Stimulated activated CD4-positive, alpha-beta T cell treated with anti-CD3 and anti-CD28 coated beads, Interleukin-15, amount 100 ng/mL, for 48 hours (primary cell): ENCODE results near the gene SEMA6B.

Experiments
- DNase-seq, 2 donors: peaks; one replicate each; pipeline ENCODE4 v3.0.0-alpha.2; 2020; ENCODE audit warnings: low read depth in 2 of 2

The SEMA6B gene

DNA sequence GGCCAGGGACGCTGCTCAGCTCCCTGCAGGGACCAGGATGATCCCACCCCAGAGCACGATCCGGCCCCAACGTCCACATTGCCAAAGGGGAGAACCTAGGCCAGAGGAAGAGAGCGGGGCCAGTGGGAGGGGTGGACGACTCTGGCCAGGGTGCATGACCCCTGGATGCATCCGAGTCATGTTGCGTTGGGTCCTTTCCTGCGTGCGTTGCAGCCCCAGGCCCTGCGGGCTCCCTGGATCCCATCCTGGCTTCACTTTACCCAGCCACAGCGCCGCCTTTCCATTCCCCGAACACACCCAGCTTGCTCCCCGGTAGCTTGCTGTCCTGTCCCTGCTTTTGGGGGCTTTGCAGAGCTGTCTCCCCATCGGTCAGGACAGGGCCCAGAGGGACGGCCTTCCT, 51.7 kb downstream of the SEMA6B start:
- DNase-seq = no peak

DNA sequence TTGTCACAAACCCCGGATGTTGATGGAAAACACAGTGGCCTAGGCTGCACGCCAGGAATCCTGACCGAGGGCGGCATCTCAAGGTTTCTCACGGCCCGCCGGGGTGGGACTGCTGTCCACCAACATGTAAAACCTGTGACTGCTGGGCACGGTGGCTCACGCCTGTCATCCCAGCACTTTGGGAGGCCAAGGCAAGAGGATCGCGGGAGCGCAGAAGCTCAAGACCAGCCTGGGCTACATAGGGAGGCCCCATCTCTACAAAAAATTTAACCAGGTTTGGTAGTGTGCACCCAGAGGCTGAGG, 52.4 kb downstream of the SEMA6B start:
- no peak for DNase-seq

DNA sequence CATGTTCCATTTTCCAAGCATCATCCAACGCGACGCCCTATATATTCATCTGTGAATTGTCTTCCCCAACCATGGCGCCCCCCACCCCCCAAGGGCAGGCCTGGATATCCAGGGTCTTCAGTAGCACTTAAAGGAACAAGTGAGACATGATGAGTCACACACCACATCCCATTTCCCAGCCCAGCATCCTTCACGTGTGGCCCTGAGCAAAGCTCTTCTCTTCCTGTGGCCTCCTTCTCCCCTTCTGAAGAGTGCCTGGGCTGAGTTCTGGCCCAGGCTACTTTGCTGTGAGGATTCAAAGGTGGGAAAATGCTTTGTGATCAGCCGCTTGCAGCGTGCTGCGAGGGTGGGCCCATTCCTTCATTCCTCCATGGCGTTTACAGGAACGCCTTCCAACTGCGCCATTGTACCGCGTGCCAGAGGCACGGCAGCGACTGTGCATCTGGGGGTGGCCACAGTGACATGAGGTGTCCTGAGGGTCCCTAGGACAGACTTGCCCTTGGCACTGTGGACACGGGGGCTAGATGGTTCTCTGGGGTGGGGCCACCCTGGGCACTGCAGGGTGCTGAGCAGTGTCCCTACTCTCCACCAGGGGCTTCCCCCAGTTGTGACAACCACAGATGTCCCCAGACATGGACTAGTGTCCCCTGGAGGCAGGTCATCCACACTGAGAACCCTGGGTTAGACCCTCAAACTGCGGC, 52.9 kb downstream of the SEMA6B start:
- no peak for DNase-seq

DNA sequence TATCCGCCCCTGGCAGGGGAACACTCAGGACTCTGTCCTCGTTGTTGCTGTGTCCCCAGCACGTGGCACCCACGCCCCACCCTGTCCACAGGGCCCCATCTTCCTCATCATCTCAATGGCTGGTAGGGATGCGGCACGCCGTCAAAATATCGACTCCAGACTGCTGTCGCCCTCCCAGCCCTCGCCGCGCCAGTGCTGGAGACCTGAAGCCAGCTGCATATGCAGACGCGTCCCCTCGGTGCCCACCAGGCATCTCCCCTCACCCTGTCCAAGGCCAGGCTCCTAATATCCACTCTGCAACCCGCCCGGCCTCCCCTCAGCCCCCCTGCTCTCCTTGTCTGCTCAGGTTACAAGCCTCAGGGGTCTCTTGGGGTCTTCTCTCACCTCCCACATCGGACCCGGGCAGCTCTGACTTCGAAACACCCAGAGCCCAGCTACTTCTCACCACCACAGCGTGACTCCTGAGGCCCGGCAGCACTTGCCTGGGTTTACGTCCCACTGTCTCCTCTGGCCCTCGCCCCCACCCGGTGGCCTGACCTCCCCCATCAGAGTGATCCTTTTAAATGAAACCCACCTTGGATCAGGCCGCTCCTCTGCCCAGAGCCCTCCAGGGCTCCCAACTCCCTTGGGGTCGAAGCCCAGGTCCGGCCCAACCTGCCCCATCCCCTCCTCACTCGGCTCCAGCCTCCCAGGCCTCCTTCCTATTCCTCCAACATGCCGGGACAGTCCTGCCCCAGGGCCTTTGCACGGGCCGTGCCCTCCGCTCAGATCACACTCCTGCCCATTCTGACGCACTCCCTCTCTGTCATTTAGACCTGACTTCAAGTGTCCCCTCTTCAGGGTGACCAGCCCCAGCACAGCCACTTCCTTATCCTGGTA, 53.7 kb downstream of the SEMA6B start:
- DNase-seq = no peak

DNA sequence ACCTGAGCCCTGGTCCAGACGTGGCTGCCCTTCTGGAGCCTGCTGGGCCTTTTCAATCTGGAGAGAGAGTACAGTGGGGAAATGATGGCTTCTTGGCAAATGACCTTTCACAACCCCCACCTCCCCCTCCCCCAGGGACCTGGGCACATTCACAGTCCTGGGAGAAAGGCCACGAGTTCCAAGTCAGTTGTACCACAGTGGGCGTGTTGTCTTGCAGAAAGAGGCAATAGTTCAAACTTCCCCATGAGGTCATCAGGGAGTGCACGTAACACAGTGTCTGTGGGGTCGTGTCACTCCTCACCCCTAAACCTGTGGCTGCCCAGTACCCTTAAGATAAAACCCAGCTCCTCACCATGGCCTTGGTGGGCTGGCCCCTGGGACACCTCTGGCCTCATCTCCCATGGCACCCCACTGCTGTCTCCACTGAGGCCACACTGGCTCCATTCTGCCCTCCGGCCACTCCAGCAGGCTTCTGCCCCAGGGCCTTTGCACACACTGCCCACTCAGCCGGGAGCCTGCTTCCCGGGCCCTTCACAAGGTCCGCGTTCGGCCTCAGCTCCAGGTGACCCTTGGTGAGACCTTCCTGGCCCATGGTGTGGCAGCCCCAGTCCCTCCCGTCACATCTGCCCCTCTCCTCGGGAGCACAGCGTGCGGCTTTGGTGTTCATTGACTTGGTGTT, 54.5 kb downstream of the SEMA6B start:
- no peak for DNase-seq

DNA sequence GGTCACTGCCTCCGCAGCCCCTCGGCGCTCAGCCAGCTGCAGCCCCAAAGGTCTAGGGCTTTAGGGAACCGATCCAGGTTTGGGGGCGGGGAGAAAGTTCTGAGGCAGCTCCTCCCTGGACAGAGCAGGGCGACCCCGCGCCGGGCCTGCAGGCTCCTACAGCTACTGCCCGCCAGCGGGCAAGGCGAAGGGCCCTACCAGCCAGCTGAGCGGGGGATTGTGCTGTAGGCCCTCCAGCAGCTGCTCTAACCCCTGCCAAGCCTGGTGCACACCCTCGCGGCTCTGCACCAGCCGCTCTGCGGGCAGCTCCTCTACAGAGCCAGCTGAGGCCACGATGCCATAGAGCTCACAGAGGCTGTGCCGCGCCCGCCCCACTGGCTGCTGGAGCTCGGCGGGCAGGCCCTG, 55.2 kb downstream of the SEMA6B start:
- DNase-seq = no peak

DNA sequence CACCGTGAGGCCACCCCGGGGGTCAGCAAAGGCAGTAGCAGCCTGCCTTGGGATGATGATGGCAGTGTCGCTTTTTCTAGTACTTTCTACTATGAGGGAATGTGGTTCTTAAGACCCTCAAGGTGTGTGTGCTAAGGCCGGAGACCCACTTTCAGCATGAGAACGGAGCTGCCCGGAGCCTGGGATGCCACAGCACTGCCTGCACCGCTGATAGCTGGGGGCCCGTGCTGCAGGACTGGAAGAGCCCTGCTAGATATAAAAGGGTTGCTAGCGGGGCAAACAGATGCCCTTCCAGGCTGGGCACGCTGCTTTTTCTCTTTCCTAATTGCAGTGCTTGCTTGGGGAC, 55.7 kb downstream of the SEMA6B start:
- DNase-seq = no peak

DNA sequence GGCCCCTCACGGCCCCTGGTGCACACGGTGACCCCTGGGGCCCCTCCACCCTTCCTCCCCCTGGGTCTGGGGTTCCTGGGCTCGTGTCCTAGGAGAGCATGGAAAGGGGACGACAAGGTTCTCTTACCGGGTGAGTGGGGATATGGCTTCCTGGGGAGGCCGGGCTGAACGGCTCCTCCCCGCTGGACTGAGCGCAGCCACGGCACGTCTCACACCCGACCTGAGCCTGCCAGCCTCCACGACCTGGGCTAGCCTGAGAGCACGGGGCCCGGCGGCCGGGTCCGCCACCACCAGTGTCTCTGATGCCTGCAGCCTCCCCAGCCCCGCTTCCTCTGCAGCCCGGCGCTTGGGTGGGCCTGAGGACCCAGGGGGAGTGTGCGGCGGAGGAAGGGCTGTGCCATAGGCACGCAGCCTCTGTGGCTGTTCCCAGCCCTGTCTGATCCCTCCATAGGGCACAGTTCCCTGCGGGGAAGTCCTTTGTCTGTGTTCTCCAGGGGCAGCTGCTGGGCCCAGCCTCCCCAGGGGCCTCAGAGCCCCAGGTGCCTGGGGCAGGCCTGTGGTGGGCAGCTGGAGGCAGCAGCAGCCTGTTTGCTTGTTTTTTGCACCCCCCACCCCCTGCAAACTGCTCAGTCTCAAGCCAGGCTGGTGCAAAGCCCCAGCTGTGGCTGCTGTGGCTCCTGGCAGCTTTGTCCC, 56.2 kb downstream of the SEMA6B start:
- no peak for DNase-seq

DNA sequence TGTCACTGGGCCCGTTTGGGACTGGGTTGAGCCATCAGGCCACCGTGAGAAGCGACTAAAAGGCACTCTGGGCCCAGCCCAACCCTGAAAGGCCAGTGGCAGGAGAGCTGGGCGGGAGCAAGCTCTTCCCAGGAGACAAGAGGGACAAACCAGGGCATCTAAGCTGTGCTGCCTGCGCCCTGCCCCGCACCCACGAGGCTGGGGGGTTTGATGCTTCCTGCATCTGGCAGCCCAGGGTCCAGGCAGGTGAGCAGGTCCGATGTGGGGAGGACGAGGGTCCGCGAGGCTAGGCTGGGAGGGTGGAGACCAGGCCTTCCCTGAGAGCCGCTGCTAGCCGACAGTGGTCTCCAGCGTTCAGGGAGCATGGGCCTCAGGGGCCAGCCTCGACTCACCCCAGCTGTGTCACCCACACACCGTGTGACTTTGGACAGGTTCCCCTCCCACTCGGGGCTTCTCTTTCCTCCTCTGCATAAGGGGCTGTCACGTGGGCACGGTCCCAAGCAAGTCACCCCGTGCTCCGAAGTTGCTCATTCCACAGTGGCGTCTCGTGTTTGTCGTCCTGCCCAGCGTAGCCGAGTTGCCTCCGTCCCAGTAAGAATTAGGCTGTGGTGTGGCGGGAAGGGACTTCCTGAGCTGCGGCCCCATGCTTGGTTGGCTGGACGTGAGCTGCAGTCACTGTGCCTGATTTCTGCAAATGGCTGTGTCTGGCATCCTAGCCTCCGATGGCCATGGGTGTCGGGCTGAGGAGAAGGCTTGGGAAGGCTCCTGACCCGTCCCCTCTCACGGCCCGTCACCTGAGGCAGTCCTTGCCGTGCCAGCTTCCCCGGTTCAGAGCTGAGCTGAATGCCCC, 57.0 kb downstream of the SEMA6B start:
- no peak for DNase-seq

DNA sequence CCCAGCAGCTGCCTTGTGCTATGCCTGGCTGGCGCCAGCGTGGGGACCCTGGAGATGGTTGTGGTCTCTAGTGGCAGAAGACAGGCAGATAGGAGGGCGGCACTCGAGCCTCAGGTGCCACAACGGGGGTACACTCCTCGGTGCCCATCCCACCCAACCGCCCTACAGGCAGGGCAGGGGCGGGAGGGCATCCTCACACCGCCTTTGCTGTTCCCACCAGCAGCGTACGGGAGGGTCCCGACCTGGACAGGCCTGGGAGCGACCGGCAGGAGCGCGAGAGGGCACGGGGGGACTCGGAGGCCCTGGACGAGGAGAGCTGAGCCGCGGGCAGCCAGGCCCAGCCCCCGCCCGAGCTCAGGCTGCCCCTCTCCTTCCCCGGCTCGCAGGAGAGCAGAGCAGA, 57.8 kb downstream of the SEMA6B start:
- no peak for DNase-seq

DNA sequence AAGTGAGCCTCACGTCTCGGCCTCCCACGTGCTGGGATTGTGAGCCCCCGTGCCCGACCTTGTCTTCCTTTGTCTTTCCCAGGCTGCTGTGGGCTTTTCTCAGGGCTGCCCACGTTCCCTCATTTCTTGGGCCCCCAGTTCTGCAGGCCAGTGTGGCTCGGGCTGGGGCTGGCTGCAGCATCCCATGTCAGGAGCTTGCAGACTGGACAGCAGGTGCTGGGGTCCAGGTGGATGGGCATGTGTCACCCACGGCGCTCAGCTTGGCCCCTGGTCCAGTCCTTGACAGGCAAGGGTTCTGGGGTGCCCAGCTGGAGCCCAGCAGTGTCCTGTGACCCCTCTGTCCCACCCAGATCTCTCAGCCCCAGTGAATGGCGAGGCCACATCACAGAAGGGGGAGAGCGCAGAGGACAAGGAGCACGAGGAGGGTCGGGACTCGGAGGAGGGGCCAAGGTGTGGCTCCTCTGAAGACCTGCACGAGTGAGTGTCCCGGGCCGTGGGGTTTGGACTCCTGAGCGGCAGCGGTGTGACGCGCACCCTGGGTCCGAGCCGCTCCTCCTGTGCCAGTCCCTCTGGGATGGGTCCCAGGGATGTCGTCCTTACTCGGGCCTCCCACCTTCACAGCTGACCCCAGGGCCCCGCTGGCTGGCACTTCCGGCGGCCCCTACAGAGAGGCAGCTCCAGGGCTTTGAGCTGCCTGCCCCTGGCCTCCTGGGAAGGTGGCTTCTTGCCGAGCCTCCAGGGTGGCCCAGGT, 58.5 kb downstream of the SEMA6B start:
- no peak for DNase-seq

DNA sequence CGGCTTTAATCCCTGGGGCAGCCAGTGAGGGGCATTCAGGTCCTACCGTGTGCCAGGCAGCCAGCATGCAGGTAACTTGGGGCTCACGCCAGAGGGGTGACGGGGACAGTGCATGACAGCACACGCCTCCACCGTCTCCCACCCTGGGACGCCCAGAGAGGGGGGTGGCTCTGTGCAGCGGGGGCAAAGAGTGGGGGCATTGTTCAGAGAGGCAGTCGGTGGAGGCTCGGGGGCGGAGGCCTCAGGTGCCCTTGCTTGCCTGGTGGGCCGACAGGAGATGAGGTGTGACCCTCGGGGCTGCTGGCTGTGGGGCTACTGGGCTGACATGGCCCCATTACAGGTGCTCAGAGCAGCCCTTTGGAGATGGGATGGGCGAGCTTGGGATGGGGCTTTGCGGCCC, 59.6 kb downstream of the SEMA6B start:
- DNase-seq = no peak

DNA sequence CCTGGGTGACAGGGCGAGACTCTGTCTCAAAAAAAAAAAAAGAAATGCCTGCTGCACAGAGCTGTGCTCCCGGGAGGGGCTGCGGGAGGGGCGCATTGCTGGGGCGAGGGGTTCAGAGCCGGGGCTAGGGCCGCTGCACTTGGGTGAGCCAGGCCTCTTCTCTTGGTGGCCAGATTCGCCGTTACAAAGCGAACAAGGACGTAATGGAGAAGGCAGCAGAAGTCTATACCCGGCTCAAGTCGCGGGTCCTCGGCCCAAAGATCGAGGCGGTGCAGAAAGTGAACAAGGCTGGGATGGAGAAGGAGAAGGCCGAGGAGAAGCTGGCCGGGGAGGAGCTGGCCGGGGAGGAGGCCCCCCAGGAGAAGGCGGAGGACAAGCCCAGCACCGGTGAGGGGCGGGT, 60.2 kb downstream of the SEMA6B start:
- no peak for DNase-seq

DNA sequence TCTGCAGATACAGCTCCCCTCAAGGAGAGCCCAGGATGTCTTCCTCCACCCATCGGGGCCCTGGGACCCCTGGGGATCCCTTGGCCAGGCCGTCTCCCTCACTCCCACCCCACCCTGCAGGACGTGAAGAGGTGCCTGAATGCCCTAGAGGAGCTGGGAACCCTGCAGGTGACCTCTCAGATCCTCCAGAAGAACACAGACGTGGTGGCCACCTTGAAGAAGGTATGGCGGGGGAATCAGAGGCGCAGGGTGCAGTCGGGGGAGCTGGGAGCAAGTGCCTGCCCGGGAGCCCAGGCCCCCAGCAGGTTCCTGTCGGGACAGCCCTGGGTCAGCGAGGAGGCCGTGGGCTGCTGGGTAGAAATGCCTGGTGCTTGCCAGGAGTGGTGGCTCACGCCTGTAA, 60.8 kb downstream of the SEMA6B start:
- no peak for DNase-seq

DNA sequence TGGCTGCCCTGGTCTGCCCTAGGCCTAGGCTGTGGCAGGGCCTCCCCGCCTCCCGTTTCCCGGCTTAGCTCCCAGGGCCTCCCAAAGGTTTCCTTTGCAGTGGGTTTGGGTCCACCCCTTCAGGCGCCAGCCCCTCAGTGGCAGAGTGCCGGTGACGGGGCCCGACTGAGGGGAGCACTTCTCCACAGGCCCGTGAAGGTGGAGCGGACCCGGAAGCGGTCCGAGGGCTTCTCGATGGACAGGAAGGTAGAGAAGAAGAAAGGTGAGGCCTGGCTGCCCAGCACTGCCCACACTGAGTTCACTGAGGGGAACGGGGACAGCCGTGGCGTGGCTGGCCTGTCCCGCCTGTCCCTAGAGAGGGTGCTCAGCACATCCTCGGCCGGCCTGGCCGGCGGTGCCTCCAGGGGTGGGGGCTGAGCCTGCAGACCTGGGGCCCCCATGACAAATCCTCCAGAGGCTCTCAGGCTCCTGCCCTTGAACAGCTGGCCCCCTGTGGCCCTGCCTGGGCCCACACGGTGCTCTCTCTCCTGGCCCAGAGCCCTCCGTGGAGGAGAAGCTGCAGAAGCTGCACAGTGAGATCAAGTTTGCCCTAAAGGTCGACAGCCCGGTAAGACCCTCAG, 61.6 kb downstream of the SEMA6B start:
- no peak for DNase-seq

DNA sequence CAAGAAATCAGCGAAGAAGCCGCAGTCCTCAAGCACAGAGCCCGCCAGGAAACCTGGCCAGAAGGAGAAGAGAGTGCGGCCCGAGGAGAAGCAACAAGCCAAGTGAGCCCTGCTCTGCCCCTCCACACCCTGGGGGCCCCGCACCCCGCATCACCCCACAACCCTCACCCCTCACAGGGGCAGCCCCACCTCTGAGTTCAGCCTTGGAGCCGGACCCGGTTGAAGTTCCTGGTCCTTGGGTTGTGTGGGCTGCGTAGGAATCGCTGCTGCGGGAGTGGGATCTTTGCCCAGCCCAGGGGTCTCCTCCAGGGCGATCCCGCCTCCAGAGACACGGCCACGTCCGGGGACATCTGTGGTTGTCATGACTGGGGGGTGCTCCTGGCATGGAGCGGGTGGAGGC, 63.2 kb downstream of the SEMA6B start:
- no peak for DNase-seq

DNA sequence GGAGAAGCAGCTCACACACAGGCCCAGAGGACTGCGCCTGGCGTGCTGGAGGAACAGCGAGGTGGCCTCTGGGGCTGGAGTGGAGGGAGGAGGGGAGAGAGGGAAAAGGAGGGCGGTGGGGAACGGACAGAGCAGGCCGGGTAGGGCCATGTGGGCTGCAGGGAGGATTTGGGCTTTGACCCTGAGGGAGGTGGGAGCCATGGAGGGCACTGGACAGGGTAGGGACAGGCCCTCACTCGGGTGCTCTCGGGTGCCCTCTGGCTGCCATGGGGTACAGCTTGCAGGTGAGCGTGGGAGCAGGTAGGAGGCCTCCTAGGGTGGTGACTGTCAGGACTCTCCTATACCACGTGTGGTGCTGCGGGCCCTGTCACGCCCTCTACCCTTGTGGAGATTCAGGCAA, 64.0 kb downstream of the SEMA6B start:
- DNase-seq = no peak

DNA sequence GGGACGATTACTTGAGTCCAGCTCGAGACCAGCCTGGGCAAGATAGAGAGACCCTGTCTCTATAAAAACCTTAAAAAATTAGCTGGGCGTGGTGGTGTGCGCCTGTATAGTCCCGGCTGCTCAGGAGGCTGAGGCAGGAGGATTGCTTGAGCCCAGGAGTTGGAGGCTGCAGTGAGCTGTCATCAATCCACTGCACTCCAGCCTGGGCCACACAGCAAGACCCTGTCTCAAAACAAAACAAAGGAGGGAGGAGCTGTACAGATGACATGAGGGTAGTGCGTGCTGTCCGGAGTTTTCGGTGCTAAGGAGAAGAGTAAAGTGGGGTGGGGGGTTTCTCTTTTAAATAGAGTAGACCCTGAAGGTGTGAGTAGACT, 64.8 kb downstream of the SEMA6B start:
- no peak for DNase-seq

DNA sequence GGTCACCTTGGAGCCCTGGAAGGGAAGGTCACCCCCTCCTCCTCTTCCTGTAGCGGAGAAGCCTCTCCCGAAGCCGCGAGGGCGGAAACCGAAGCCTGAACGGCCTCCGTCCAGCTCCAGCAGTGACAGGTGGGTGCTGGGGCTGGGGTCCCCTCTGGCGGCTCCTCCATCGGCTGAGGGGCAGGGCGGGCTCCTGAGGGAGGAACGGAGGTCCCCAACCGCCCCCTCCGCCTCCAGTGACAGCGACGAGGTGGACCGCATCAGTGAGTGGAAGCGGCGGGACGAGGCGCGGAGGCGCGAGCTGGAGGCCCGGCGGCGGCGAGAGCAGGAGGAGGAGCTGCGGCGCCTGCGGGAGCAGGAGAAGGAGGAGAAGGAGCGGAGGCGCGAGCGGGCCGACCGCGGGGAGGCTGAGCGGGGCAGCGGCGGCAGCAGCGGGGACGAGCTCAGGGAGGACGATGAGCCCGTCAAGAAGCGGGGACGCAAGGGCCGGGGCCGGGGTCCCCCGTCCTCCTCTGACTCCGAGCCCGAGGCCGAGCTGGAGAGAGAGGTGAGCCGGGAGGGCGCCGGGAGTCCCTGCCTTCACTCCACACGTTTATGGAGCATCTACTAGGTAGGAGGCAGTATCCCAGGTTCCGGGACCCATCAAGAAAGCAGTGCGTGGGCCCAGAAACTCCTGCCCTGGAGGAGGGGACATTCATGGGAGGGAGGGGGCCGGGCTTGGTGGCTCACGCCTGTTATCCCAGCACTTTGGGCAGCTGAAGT, 65.4 kb downstream of the SEMA6B start:
- DNase-seq = no peak
